Measurements from ENCODE around the gene ERCC6.
A peak's percentile ranks its signal among the peaks of the same experiment; 100 is the strongest.

The ERCC6 gene

GRCh38 chr10:49538381-49539319 is at the start of gene ERCC6:
ERCC6 (minus strand) TSS chr10:49539121.
- DNase-seq (ENCODE audit: low read depth in 2 of 2), result peak; percentile 93 to 94

GRCh38 chr10:49587981-49588380 is 49.1 kb upstream of the ERCC6 start:
- no peak for DNase-seq (ENCODE audit: low read depth in 2 of 2)

- no peak for DNase-seq (ENCODE audit: low read depth in 2 of 2)
Observed at GRCh38 chr10:49585387-49585786, 46.5 kb upstream of the ERCC6 start.

GRCh38 chr10:49579621-49580020 is 40.7 kb upstream of the ERCC6 start:
- DNase-seq (ENCODE audit: low read depth in 2 of 2), result no peak

- no peak for DNase-seq (ENCODE audit: low read depth in 2 of 2)
Observed at GRCh38 chr10:49578392-49578791, 39.5 kb upstream of the ERCC6 start.

GRCh38 chr10:49577182-49577925 is 38.4 kb upstream of the ERCC6 start:
- no peak for DNase-seq (ENCODE audit: low read depth in 2 of 2)

- no peak for DNase-seq (ENCODE audit: low read depth in 2 of 2)
Observed at GRCh38 chr10:49575489-49576072, 36.7 kb upstream of the ERCC6 start.

GRCh38 chr10:49572594-49573114 is 33.7 kb upstream of the ERCC6 start:
- no peak for DNase-seq (ENCODE audit: low read depth in 2 of 2)

GRCh38 chr10:49571388-49571787 is 32.5 kb upstream of the ERCC6 start:
- DNase-seq (ENCODE audit: low read depth in 2 of 2), result no peak

GRCh38 chr10:49569031-49569631 is 30.2 kb upstream of the ERCC6 start:
- no peak for DNase-seq (ENCODE audit: low read depth in 2 of 2)

- no peak for DNase-seq (ENCODE audit: low read depth in 2 of 2)
Observed at GRCh38 chr10:49568235-49568634, 29.3 kb upstream of the ERCC6 start.

- DNase-seq (ENCODE audit: low read depth in 2 of 2), result no peak
Observed at GRCh38 chr10:49567810-49568209, 28.9 kb upstream of the ERCC6 start.

- no peak for DNase-seq (ENCODE audit: low read depth in 2 of 2)
Observed at GRCh38 chr10:49564461-49565009, 25.6 kb upstream of the ERCC6 start.

GRCh38 chr10:49562893-49563292 is 24.0 kb upstream of the ERCC6 start:
- DNase-seq (ENCODE audit: low read depth in 2 of 2), result no peak

GRCh38 chr10:49560526-49560925 is 21.6 kb upstream of the ERCC6 start:
- DNase-seq (ENCODE audit: low read depth in 2 of 2), result no peak

- no peak for DNase-seq (ENCODE audit: low read depth in 2 of 2)
Observed at GRCh38 chr10:49559476-49559875, 20.6 kb upstream of the ERCC6 start.

- no peak for DNase-seq (ENCODE audit: low read depth in 2 of 2)
Observed at GRCh38 chr10:49558190-49558589, 19.3 kb upstream of the ERCC6 start.

GRCh38 chr10:49557681-49558080 is 18.8 kb upstream of the ERCC6 start:
- no peak for DNase-seq (ENCODE audit: low read depth in 2 of 2)

- no peak for DNase-seq (ENCODE audit: low read depth in 2 of 2)
Observed at GRCh38 chr10:49556723-49557122, 17.8 kb upstream of the ERCC6 start.

- DNase-seq (ENCODE audit: low read depth in 2 of 2), result no peak
Observed at GRCh38 chr10:49552277-49552676, 13.4 kb upstream of the ERCC6 start.

- DNase-seq (ENCODE audit: low read depth in 2 of 2), result no peak
Observed at GRCh38 chr10:49550563-49550962, 11.6 kb upstream of the ERCC6 start.

All from activated CD8-positive, alpha-beta memory T cell treated with anti-CD3 and anti-CD28 coated beads for 4 hours (primary cell).